Left lung (tissue), 10 donors: ENCODE data around the gene NOC4L. TPM values are rescaled to one million over a fixed set of nuclear protein-coding genes. Genes with fewer than 3 reads are reported as not detected.
"Not testable (repeated sequence)": the region's sequence is repeated elsewhere in the genome, so short reads cannot be mapped to it uniquely, and the experiment has no call there.

Experiments
- ATAC-seq: fragments of 200-7000 bp; cut with Tn5 transposase; one replicate; pipeline ENCODE4 v1.9.1; 2020; ENCODE audit warnings: moderate library complexity
- DNase-seq, 4 donors: peaks; one replicate each; pipeline ENCODE4 v3.0.0-alpha.2; 2013 to 2020
- H3K27ac ChIP-seq, 2 donors: fragments of 200-600 bp; sonication (generic) in 1 of 2; one replicate each; pipeline versions ENCODE4 v1.5.0 to v1.8.0; 2020 to 2021
- H3K27me3 ChIP-seq, 2 donors: fragments of 200-600 bp; sonication (generic) in 1 of 2; one replicate each; pipeline versions ENCODE4 v1.5.0 to v1.8.0; 2020 to 2021
- H3K36me3 ChIP-seq, 2 donors: fragments of 200-600 bp; sonication (generic) in 1 of 2; one replicate each; pipeline versions ENCODE4 v1.5.0 to v1.8.0; 2020 to 2021
- H3K4me1 ChIP-seq, 2 donors: fragments of 200-600 bp; one replicate each; pipeline ENCODE4 v1.8.0; 2021
- H3K4me3 ChIP-seq, 2 donors: fragments of 200-600 bp; sonication (generic) in 1 of 2; one replicate each; pipeline versions ENCODE4 v1.5.0 to v1.8.0; 2020 to 2021; ENCODE audit warnings: mild to moderate bottlenecking in 1 of 2
- H3K9me3 ChIP-seq, 2 donors: fragments of 200-600 bp; sonication (generic) in 1 of 2; one replicate each; pipeline versions ENCODE4 v1.5.0 to v1.8.0; 2020 to 2021
- intact Hi-C, 2 donors: fragments of 100-400 bp; cut with DNase I; formaldehyde crosslinking; loops; one replicate each; pipeline versions ENCODE4 v1.11.2 to v1.14.2; 2022
- polyA plus RNA-seq, 6 donors: library from polyadenylated mRNA; unstranded; fragments of 120-200 nt; gene quantifications; one replicate each; pipeline ENCODE4 v1.2.1, GENCODE V29; 2013; ENCODE audit not compliant: insufficient read length in 6 of 6
- total RNA-seq, 2 donors: library from RNA; stranded (reverse); fragmentation: NEBNext Ultra II Directional; extraction: Animal tissue kit (Norgen Biotek cat#: 25700); gene quantifications; one replicate each; pipeline ENCODE4 v1.2.1, GENCODE V29; 2021
- TF ChIP-seq, protein P1 (sequence below), 2 donors: fragments of 200-600 bp; sonication (generic) in 1 of 2; IDR thresholded peaks; one replicate each; pipeline versions ENCODE4 v1.5.0 to v1.8.0; 2021; ENCODE audit warnings: antibody characterized with exemption in 2 of 2
- donor health status: DM: no; HTN: yes; CAD: no.
- donor health status: DM: no; HTN: no; CAD: no.

NOC4L gene
- total and polyA plus RNA-seq, 8 donors: 10.6 to 19.6 (median 12.5) TPM

DNA sequence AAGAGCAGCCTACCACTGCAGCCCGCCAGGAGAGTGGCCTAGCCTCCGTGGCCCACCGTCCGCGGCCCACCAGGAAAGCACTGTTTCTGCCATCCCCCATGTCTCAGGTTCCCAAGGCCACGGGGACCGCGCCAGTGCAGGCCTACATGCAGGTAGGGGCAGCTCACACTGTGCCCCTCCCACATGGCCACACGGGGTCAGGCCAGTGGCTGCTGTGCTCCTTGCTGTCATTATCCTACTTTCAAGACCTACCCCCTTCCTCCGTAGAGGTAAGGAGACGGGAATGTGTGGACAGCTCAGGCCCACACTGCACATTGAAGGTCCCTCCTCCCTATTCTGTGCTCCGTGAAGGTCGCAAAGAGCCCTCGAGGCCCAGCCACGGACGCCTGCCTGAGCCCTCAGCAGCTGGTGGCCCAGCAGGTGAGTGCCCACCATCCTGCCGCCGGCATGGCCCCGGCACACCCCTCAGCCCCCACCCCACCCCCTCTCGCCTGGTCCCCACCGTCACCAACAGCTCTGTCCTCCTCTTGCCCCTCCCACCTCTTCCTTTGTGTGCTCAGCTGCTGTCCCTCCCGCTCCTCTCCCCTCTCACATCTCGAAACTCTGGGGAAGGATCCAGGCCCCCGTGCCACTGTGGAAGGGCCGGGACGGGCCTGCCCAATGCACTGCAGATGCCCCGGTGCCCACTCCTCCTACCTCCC is 10.2 kb upstream of the NOC4L start:
- ATAC-seq (no peak), DNase-seq (peak in 1 of 4 donors; percentile 75)
- H3K4me3 ChIP-seq: no peak overlapping the region
- H3K4me1 ChIP-seq: no peaks in the 10 kb centered on the region
- TF ChIP-seq, protein P1, sequence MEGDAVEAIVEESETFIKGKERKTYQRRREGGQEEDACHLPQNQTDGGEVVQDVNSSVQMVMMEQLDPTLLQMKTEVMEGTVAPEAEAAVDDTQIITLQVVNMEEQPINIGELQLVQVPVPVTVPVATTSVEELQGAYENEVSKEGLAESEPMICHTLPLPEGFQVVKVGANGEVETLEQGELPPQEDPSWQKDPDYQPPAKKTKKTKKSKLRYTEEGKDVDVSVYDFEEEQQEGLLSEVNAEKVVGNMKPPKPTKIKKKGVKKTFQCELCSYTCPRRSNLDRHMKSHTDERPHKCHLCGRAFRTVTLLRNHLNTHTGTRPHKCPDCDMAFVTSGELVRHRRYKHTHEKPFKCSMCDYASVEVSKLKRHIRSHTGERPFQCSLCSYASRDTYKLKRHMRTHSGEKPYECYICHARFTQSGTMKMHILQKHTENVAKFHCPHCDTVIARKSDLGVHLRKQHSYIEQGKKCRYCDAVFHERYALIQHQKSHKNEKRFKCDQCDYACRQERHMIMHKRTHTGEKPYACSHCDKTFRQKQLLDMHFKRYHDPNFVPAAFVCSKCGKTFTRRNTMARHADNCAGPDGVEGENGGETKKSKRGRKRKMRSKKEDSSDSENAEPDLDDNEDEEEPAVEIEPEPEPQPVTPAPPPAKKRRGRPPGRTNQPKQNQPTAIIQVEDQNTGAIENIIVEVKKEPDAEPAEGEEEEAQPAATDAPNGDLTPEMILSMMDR (IDR thresholded peaks at IDR 0.05): no peak
- H3K36me3 ChIP-seq: peaks cover 0 to 16% of the 10 kb centered on the region in 2 donors
- H3K27ac ChIP-seq: no peak overlapping the region
- intact Hi-C loops: no loop called here
- no peaks in the 10 kb centered on the region for H3K27me3 ChIP-seq
- no peaks in the 10 kb centered on the region for H3K9me3 ChIP-seq

DNA sequence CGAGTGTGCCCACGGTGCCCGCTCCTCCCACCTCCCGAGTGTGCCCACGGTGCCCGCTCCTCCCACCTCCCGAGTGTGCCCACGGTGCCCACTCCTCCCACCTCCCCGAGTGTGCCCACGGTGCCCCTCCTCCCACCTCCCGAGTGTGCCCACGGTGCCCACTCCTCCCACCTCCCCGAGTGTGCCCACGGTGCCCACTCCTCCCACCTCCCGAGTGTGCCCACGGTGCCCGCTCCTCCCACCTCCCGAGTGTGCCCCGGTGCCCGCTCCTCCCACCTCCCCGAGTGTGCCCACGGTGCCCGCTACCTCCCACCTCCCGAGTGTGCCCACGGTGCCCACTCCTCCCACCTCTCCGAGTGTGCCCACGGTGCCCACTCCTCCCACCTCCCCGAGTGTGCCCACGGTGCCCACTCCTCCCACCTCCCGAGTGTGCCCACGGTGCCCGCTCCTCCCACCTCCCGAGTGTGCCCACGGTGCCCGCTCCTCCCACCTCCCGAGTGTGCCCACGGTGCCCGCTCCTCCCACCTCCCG is 9.5 kb upstream of the NOC4L start:
- H3K4me1 ChIP-seq, H3K27me3 ChIP-seq, intact Hi-C loops, H3K4me3 ChIP-seq, ATAC-seq, H3K27ac ChIP-seq, H3K9me3 ChIP-seq, DNase-seq: not testable (repeated sequence)
- peaks cover 0 to 20% of the 10 kb centered on the region in 2 donors for H3K36me3 ChIP-seq

DNA sequence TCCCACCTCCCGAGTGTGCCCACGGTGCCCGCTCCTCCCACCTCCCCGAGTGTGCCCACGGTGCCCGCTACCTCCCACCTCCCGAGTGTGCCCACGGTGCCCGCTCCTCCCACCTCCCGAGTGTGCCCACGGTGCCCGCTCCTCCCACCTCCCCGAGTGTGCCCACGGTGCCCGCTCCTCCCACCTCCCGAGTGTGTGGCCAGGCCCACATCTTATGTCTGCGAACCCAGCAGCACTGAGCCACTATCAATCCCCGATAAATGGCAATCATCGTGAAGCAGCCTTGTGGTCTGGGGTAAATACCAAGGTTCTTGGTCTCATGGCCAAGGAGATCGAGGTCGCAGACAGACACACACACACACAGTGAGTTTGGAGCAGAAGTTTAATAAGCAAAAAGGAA is 8.0 kb upstream of the NOC4L start:
- H3K9me3 ChIP-seq, H3K4me3 ChIP-seq, H3K27ac ChIP-seq, ATAC-seq, intact Hi-C loops, DNase-seq, H3K27me3 ChIP-seq, H3K4me1 ChIP-seq: not testable (repeated sequence)
- peaks cover 0 to 36% of the 10 kb centered on the region in 2 donors for H3K36me3 ChIP-seq

DNA sequence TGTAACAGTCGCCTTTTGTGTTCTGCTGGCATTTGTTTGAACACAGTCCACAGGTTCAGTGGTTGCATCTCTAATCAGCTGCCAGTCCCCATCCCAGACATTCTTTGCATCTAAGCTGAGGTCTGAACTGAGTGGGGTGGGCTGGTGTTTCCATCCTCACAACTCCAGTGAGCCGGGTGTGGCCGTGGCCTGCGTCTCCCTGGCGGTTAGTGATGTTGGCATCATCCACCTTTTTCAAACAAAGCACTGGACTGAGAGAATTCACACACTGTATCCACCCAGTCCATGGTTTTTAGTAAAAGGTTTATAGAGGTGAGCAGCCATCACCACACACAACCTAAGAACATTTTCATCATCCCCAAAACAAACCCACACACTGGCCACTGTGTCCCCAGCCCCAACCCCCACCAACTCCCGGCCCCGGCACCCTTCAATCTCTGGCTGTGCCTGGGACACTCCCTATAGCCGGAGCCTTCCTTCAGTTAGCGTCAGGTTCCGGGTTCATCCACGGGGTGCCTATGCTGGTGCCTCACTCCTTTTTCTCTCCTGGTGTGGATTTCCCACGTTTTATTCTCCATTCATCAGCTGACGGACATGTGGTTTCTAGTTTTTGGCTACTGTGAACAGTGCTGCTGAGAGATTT is 6.7 kb upstream of the NOC4L start:
- Histone ChIP-seq H3K9me3 (no peaks in the 10 kb centered on the region), H3K4me1 (peaks cover 0 to 2% of the 10 kb centered on the region in 2 donors), H3K36me3 (peaks cover 0 to 49% of the 10 kb centered on the region in 2 donors), H3K27me3 (no peaks in the 10 kb centered on the region), H3K27ac (no peak overlapping the region), H3K4me3 (no peak overlapping the region)
- intact Hi-C loops: no loop called here
- TF ChIP-seq, protein P1 (IDR thresholded peaks at IDR 0.05): no peak
- DNase-seq (no peak), ATAC-seq (no peak)

DNA sequence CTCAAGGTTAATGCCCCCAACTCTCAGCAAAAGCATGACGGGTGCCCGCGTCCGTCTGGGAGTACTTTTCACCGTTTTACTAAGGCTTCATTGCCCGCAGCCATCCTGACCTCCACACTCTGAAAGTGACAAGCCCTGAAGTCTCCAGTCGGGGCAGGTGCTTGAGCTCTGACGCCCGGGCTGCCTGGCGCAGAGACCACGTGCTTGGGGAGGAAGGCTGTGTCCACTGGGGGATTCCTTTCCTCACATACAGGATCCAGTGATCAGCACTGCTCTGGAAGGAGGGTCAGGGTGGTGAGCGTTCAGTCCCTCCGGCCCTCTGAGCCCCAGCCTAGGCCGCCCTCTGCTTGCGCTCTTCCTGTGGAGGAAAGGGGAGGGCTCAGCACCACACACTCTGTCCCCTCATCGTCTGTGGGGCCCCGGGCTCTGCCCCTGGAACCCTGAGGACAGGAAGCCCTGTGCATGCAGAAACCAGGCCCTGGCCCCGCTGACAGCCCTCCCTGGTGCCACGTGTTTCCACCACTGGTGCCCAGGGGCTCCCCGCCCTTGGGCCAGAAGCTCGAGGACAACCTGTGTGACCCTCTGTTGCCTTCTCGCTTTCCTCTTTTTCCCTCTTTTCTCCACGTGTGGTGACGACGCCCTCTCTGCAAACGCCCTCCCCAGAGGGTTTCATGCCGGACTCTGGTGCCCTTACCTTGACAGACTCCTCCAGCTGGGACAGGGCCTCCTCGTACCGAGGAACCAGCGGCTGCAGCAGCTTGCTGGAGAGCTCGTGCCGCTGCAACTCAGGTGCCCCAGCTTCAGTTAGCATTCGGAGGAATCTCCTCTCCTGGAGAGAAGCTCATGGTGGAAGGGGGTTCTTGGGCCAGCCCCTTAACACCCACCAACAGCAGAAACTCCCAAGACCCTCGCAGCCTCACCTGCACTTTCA is 5.1 kb upstream of the NOC4L start:
- H3K9me3 ChIP-seq: no peaks in the 10 kb centered on the region
- H3K36me3 ChIP-seq: peaks cover 0 to 50% of the 10 kb centered on the region in 2 donors
- no peaks in the 10 kb centered on the region for H3K27me3 ChIP-seq
- intact Hi-C loops: no loop called here
- TF ChIP-seq, protein P1 (IDR thresholded peaks at IDR 0.05): no peak
- DNase-seq (peak in 1 of 4 donors; percentile 61), ATAC-seq (no peak)
- H3K4me3 ChIP-seq: no peak overlapping the region
- peaks cover 10 to 14% of the 10 kb centered on the region in 2 donors for H3K4me1 ChIP-seq
- H3K27ac ChIP-seq: no peak overlapping the region
